Activated T-cell treated with anti-CD3 and anti-CD28 coated beads for 24 hours (primary cell): ENCODE results near the gene ZBED2.
"Not testable (repeated sequence)": the region's sequence is repeated elsewhere in the genome, so short reads cannot be mapped to it uniquely, and the experiment has no call there.

Experiments
- DNase-seq: peaks from one replicate; pipeline ENCODE4 v3.0.0-alpha.2; 2020; ENCODE audit warnings: low read depth

Gene ZBED2

GRCh38 chr3:111595232-111595631 lies at the start of gene ZBED2:
Gene ZBED2, minus strand, starts transcription at chr3:111595346. Its CDS starts 1,145 bp downstream, at chr3:111594201.
- DNase-seq, result no peak

- DNase-seq, result no peak
Observed at GRCh38 chr3:111639316-111639715, 44.2 kb upstream of the ZBED2 start.

- no peak for DNase-seq
Observed at GRCh38 chr3:111636366-111636885, 41.3 kb upstream of the ZBED2 start.

GRCh38 chr3:111635403-111635802 lies 40.3 kb upstream of the ZBED2 start:
- DNase-seq, result no peak

- DNase-seq, result not testable (repeated sequence)
Observed at GRCh38 chr3:111630638-111631037, 35.5 kb upstream of the ZBED2 start.

- not testable (repeated sequence) for DNase-seq
Observed at GRCh38 chr3:111629018-111629417, 33.9 kb upstream of the ZBED2 start.

GRCh38 chr3:111627092-111627491 lies 31.9 kb upstream of the ZBED2 start:
- DNase-seq, result no peak

- no peak for DNase-seq
Observed at GRCh38 chr3:111621535-111621934, 26.4 kb upstream of the ZBED2 start.

- DNase-seq, result no peak
Observed at GRCh38 chr3:111619833-111620232, 24.7 kb upstream of the ZBED2 start.

- no peak for DNase-seq
Observed at GRCh38 chr3:111618945-111619344, 23.8 kb upstream of the ZBED2 start.

- no peak for DNase-seq
Observed at GRCh38 chr3:111617912-111618601, 22.9 kb upstream of the ZBED2 start.

- DNase-seq, result no peak
Observed at GRCh38 chr3:111617406-111617805, 22.3 kb upstream of the ZBED2 start.

GRCh38 chr3:111616417-111617105 lies 21.4 kb upstream of the ZBED2 start:
- DNase-seq, result peak; percentile 59

- DNase-seq, result no peak
Observed at GRCh38 chr3:111615880-111616279, 20.7 kb upstream of the ZBED2 start.

GRCh38 chr3:111613294-111613693 lies 18.1 kb upstream of the ZBED2 start:
- DNase-seq, result no peak

- no peak for DNase-seq
Observed at GRCh38 chr3:111610612-111611054, 15.5 kb upstream of the ZBED2 start.

GRCh38 chr3:111610189-111610588 lies 15.0 kb upstream of the ZBED2 start:
- peak; percentile 44 for DNase-seq

GRCh38 chr3:111609700-111610099 lies 14.6 kb upstream of the ZBED2 start:
- no peak for DNase-seq

GRCh38 chr3:111608383-111608782 lies 13.2 kb upstream of the ZBED2 start:
- DNase-seq, result no peak

GRCh38 chr3:111607240-111607920 lies 12.2 kb upstream of the ZBED2 start:
- no peak for DNase-seq

GRCh38 chr3:111605493-111605892 lies 10.3 kb upstream of the ZBED2 start:
- no peak for DNase-seq

- DNase-seq, result no peak
Observed at GRCh38 chr3:111605018-111605417, 9.9 kb upstream of the ZBED2 start.

- DNase-seq, result no peak
Observed at GRCh38 chr3:111604119-111604518, 9.0 kb upstream of the ZBED2 start.
